GM23338 (cell line): ENCODE results near the gene DPEP2NB. TPM values are rescaled to one million over a fixed set of nuclear protein-coding genes. Genes with fewer than 3 reads are reported as not detected.

Experiments used
- ATAC-seq: fragments of 200-7000 bp; cut with Tn5 transposase; 3 replicates; pipeline ENCODE4 v1.9.1; 2020
- DNase-seq: peaks from one replicate; pipeline ENCODE4 v3.0.0-alpha.2; 2015; ENCODE audit warnings: low spot score
- H2AFZ ChIP-seq: fragments of 200-600 bp; sonication (generic); 2 replicates; pipeline ENCODE4 v1.8.0; 2016; ENCODE audit warnings: antibody characterized with exemption, mild to moderate bottlenecking, moderate library complexity
- H3F3A ChIP-seq: fragments of 200-600 bp; sonication (generic); replicated peaks from 2 replicates; pipeline ENCODE4 v1.8.0; 2017; ENCODE audit warnings: antibody characterized with exemption, mixed run types, low read depth
- H3K27ac ChIP-seq: fragments of 200-600 bp; sonication (generic); 2 replicates; pipeline ENCODE4 v1.6.1; 2016; ENCODE audit warnings: low read depth
- H3K27me3 ChIP-seq: fragments of 200-600 bp; sonication (generic); 2 replicates; pipeline ENCODE4 v1.8.0; 2016; ENCODE audit warnings: mild to moderate bottlenecking, mixed run types, moderate library complexity; ENCODE audit not compliant: insufficient read depth
- H3K36me3 ChIP-seq: fragments of 200-600 bp; sonication (generic); 2 replicates; pipeline ENCODE4 v1.8.0; 2016; ENCODE audit warnings: mild to moderate bottlenecking; ENCODE audit not compliant: insufficient read depth
- H3K4me1 ChIP-seq: fragments of 200-600 bp; sonication (generic); 2 replicates; pipeline ENCODE4 v1.8.0; 2016; ENCODE audit warnings: mild to moderate bottlenecking, moderate library complexity; ENCODE audit not compliant: insufficient read depth
- H3K4me2 ChIP-seq: fragments of 200-600 bp; sonication (generic); 2 replicates; pipeline ENCODE4 v1.7.1; 2017; ENCODE audit warnings: mixed run types
- H3K4me3 ChIP-seq: fragments of 200-600 bp; sonication (generic); 2 replicates; pipeline ENCODE4 v1.6.1; 2016; ENCODE audit warnings: mixed run types
- H3K79me2 ChIP-seq: fragments of 200-600 bp; sonication (generic); replicated peaks from 2 replicates; pipeline ENCODE4 v1.8.0; 2017; ENCODE audit warnings: mild to moderate bottlenecking; ENCODE audit not compliant: insufficient read depth
- H3K9me2 ChIP-seq: fragments of 200-600 bp; sonication (generic); 2 replicates; pipeline ENCODE4 v1.8.0; 2017; ENCODE audit not compliant: insufficient read depth
- H4K20me1 ChIP-seq: fragments of 200-600 bp; sonication (generic); replicated peaks from 2 replicates; pipeline ENCODE4 v1.8.0; 2017; ENCODE audit warnings: mild to moderate bottlenecking; ENCODE audit not compliant: insufficient read depth
- H3K27ac Mint-ChIP-seq: 2 replicates; pipeline ENCODE4 v1.8.0; 2020; ENCODE audit warnings: inconsistent platforms, mild to moderate bottlenecking, moderate library complexity, mixed read lengths
- H3K27me3 Mint-ChIP-seq: 3 replicates; pipeline ENCODE4 v1.8.0; 2022; ENCODE audit warnings: low read depth, mild to moderate bottlenecking, moderate library complexity, mixed read lengths, inconsistent platforms; ENCODE audit not compliant: insufficient read depth, poor library complexity
- H3K36me3 Mint-ChIP-seq: 3 replicates; pipeline ENCODE4 v1.8.0; 2021; ENCODE audit warnings: low read depth, mild to moderate bottlenecking, inconsistent platforms, moderate library complexity, mixed read lengths
- H3K4me1 Mint-ChIP-seq: 3 replicates; pipeline ENCODE4 v1.8.0; 2020; ENCODE audit warnings: mild to moderate bottlenecking, inconsistent platforms, mixed read lengths
- H3K4me3 Mint-ChIP-seq: 3 replicates; pipeline ENCODE4 v1.8.0; 2021; ENCODE audit warnings: moderate library complexity, mild to moderate bottlenecking, inconsistent platforms, mixed read lengths
- H3K9me3 Mint-ChIP-seq: 3 replicates; pipeline ENCODE4 v1.8.0; 2020; ENCODE audit warnings: moderate library complexity, mild to moderate bottlenecking, inconsistent platforms, mixed read lengths
- EZH2phosphoT487 ChIP-seq: fragments of 200-600 bp; sonication (generic); IDR thresholded peaks from one replicate; pipeline ENCODE4 v1.8.1; 2018; ENCODE audit warnings: antibody characterized with exemption; ENCODE audit not compliant: unreplicated experiment
- ZNF114 ChIP-seq: fragments of 250-450 bp; sonication (Bioruptor Pico); IDR thresholded peaks from 2 replicates; pipeline ENCODE4 v1.5.0; 2020; ENCODE audit warnings: mild to moderate bottlenecking, moderate library complexity
- ZNF462 ChIP-seq: fragments of 250-450 bp; sonication (Bioruptor Pico); IDR thresholded peaks from 2 replicates; pipeline ENCODE4 v1.5.0; 2020; ENCODE audit warnings: mild to moderate bottlenecking, moderate library complexity
- polyA plus RNA-seq: library from polyadenylated mRNA; unstranded; fragments of >200 nt; fragmentation: Nextera tagmentation; extraction: Ambion mirVana; gene quantifications from 2 replicates; pipeline ENCODE4 v1.2.1, GENCODE V29; 2016
- total RNA-seq: library from RNA; depleted of rRNA; stranded (reverse); fragments of >200 nt; shearing (Covaris generic); gene quantifications from 2 replicates; pipeline ENCODE4 v1.2.3, GENCODE V29; 2014

The DPEP2NB gene
- total and polyA plus RNA-seq, 2 experiments from 2014 or later, result not detected

- TF ChIP-seq ZNF462 (CRISPR knock-in tag) (no peak), ZNF114 (CRISPR knock-in tag) (no peak), EZH2phosphoT487 (no peak)
Observed at GRCh38 chr16:68037841-68038597, 22.3 kb upstream of the DPEP2NB start (continued).

- H3K9me3 Mint-ChIP-seq, result no peaks in the 10 kb centered on the region
- no peak overlapping the region for H3K4me3 Mint-ChIP-seq
- no peaks in the 10 kb centered on the region for H3K27me3 Mint-ChIP-seq
Observed at GRCh38 chr16:68035227-68035626, 19.5 kb upstream of the DPEP2NB start.

More at GRCh38 chr16:68035227-68035626, 19.5 kb upstream of the DPEP2NB start:
- Histone ChIP-seq H3K27me3 (no peaks in the 10 kb centered on the region), H3K27ac (no peak overlapping the region), H3K79me2 (no peaks in the 10 kb centered on the region), H2AFZ (no peak overlapping the region), H4K20me1 (peaks cover 1% of the 10 kb centered on the region), H3K4me2 (no peak overlapping the region), H3K4me3 (no peak overlapping the region), H3K4me1 (no peaks in the 10 kb centered on the region), H3K36me3 (no peaks in the 10 kb centered on the region), H3K9me2 (no peaks in the 10 kb centered on the region), H3F3A (0 out of 2 replicates have a peak, but pooled peaks cover 1% of the 10 kb centered on the region)
- no peak for ATAC-seq
- TF ChIP-seq ZNF462 (CRISPR knock-in tag), result no peak
- Mint-ChIP-seq H3K4me1 (no peaks in the 10 kb centered on the region), H3K27ac (no peak overlapping the region), H3K36me3 (peaks cover 16% of the 10 kb centered on the region)
- no peak for DNase-seq
